Colonic mucosa (tissue), 4 donors: ENCODE measurements around the gene CMIP. TPM values are rescaled to one million over a fixed set of nuclear protein-coding genes. Genes with fewer than 3 reads are reported as not detected.

Source experiments
- DNase-seq: peaks from one replicate; pipeline ENCODE4 v3.0.0-alpha.2; 2020
- H3K27ac ChIP-seq: fragments of 200-600 bp; one replicate; pipeline ENCODE4 v1.8.0; 2021
- H3K27me3 ChIP-seq: fragments of 200-600 bp; one replicate; pipeline ENCODE4 v1.8.0; 2021
- H3K36me3 ChIP-seq: fragments of 200-600 bp; one replicate; pipeline ENCODE4 v1.8.0; 2021
- H3K4me1 ChIP-seq: fragments of 200-600 bp; one replicate; pipeline ENCODE4 v1.8.0; 2021; ENCODE audit warnings: mild to moderate bottlenecking
- H3K4me3 ChIP-seq: fragments of 200-600 bp; one replicate; pipeline ENCODE4 v1.8.0; 2021
- H3K9ac ChIP-seq, 2 donors: one replicate each; pipeline ENCODE4 v1.7.0; 2013; ENCODE audit warnings: control low read depth in 2 of 2, low read depth in 2 of 2, low read length in 2 of 2
- H3K9me3 ChIP-seq: fragments of 200-600 bp; one replicate; pipeline ENCODE4 v1.8.0; 2021
- intact Hi-C: fragments of 100-400 bp; cut with DNase I; formaldehyde crosslinking; loops from one replicate; pipeline ENCODE4 v1.14.1; 2022
- total RNA-seq, 2 donors: library from RNA; stranded (reverse); fragmentation: NEBNext Ultra II Directional in 1 of 2; extraction: Animal tissue kit (Norgen Biotek cat#: 25700) in 1 of 2; gene quantifications; one replicate each; pipeline ENCODE4 v1.2.1, GENCODE V29; 2021
- TF ChIP-seq, protein P1 (sequence below): fragments of 200-600 bp; IDR thresholded peaks from one replicate; pipeline ENCODE4 v1.8.0; 2022; ENCODE audit warnings: antibody characterized with exemption, mild to moderate bottlenecking
- donor health status: healthy.
- donor health status: DM: no; HTN: no; CAD: no.
- donor health status: DM: no; HTN: no; CAD: no.

CMIP gene
- total RNA-seq, 2 donors from 2014 or later, result 83.4 to 107 TPM

DNA sequence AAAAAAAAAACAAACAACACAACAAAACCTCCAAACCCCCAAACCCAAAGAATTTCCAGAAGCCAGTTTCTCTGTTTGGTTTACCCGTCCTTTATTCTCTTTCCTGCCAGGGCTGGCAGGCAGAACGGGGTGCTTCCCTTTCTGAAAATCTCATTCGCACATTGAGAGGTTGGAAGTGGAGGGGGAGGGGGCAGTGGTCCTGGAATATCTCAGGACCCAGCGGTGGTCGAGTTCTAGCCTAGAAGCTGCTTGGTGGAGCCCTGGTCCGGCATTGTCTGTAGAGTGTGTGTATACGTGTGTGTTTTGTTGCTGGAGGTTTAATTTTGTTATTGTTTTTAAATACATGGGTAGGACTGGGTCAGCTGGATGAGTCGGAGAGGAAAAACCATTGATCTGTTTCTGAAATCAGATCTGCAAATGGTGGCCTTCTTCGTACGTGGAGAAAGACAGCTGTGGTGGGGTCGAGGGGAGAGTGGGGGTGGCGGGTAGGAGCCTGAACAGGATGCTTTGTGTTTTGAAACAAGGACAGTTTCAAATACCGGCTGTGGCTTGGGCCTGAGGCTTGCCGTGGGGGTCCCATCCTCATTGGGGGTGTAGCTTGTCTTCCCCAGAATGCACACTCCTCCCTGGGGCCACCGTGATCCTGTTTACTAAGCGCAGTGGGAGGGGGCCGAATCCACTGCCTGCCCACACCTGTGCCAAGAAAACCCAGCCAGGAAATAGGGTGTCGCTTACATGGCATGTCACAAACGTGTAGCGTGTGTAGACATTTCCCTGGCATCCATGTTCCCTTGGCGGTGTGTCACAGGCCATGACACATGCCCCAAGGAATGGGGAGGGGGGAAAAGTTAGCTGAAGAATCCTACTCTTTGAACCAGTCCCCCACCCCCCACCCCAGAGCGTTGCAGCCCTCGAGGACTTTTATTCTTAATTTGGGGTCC, 1.6 kb downstream of the CMIP start:
- Histone ChIP-seq H3K36me3 (no peaks in the 10 kb centered on the region), H3K9me3 (no peaks in the 10 kb centered on the region), H3K4me1 (peaks cover 7% of the 10 kb centered on the region), H3K4me3 (peak overlapping the region; percentile 88), H3K9ac (peak overlapping the region; percentile 74 to 97), H3K27ac (peak overlapping the region; percentile 89), H3K27me3 (no peaks in the 10 kb centered on the region)
- intact Hi-C loops, result no loop called here
- peak; percentile 63 for DNase-seq
- TF ChIP-seq, protein P1, sequence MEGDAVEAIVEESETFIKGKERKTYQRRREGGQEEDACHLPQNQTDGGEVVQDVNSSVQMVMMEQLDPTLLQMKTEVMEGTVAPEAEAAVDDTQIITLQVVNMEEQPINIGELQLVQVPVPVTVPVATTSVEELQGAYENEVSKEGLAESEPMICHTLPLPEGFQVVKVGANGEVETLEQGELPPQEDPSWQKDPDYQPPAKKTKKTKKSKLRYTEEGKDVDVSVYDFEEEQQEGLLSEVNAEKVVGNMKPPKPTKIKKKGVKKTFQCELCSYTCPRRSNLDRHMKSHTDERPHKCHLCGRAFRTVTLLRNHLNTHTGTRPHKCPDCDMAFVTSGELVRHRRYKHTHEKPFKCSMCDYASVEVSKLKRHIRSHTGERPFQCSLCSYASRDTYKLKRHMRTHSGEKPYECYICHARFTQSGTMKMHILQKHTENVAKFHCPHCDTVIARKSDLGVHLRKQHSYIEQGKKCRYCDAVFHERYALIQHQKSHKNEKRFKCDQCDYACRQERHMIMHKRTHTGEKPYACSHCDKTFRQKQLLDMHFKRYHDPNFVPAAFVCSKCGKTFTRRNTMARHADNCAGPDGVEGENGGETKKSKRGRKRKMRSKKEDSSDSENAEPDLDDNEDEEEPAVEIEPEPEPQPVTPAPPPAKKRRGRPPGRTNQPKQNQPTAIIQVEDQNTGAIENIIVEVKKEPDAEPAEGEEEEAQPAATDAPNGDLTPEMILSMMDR, result no peak

DNA sequence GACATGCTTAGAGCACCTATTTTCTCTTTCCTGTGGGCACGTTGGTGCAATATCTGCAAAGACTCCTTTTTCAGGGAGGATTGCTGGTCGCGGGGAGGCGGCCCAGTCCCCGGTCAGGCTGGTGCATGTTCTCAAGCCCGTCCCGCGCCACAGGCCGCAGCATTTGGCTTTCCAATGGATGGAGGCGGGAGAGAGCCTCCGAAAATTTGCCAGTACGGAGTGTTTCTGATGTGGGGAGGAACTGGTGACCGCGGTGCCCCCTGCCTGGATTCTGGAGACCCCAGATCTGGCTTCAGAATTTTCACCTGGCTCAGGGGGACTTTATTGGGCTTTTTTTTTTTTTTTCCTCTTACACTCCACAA, 2.3 kb downstream of the CMIP start:
- DNase-seq, result peak; percentile 62
- no peaks in the 10 kb centered on the region for H3K36me3 ChIP-seq
- peak overlapping the region; percentile 74 to 97 for H3K9ac ChIP-seq
- H3K27me3 ChIP-seq, result no peaks in the 10 kb centered on the region
- peak overlapping the region; percentile 88 for H3K4me3 ChIP-seq
- intact Hi-C loops, result no loop called here
- H3K9me3 ChIP-seq, result no peaks in the 10 kb centered on the region
- TF ChIP-seq, protein P1, result no peak
- peaks cover 13% of the 10 kb centered on the region for H3K4me1 ChIP-seq
- peak overlapping the region; percentile 89 for H3K27ac ChIP-seq

DNA sequence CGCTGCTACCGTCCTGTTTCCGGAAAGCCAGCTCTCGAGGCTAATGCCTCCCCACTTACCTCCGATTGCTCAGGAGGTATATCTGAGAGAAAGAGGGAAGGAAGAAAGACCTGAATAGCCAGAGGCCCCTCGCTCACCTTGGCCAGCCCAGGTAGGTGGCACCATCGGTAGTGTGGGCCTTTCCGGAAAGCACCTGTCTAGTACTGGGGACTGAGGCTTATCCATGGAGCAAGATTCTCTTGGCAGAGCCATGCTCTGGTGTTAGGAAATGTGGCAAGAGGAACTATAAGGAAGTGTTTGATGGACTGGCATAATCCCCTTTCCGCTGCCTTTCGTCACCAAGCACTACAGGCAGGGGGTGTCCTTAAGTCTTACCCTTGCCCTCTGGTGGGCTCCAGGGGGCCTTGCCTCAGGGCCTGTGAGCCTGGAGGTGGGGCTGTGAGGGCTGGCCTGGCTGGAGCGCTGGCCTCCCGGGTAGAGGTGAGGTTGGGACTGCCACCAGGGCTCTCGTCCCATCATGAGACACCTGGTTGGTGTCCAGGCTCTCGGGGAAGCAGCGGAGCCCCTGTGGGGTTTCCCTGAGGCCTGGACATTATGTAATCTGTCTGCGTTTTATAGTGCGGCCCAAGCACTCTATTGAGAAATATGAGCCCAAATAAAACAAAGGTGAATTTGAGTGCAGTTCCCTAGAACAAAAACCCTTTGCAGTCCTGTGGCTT, 2.9 kb downstream of the CMIP start:
- H3K27me3 ChIP-seq, result no peaks in the 10 kb centered on the region
- peak overlapping the region; percentile 88 for H3K4me3 ChIP-seq
- H3K27ac ChIP-seq, result peak overlapping the region; percentile 89
- H3K36me3 ChIP-seq, result no peaks in the 10 kb centered on the region
- H3K9me3 ChIP-seq, result no peaks in the 10 kb centered on the region
- TF ChIP-seq, protein P1, result no peak
- H3K9ac ChIP-seq, result peak overlapping the region; percentile 52 to 97
- peaks cover 18% of the 10 kb centered on the region for H3K4me1 ChIP-seq
- intact Hi-C loops, result no loop called here
- peak; percentile 66 for DNase-seq

DNA sequence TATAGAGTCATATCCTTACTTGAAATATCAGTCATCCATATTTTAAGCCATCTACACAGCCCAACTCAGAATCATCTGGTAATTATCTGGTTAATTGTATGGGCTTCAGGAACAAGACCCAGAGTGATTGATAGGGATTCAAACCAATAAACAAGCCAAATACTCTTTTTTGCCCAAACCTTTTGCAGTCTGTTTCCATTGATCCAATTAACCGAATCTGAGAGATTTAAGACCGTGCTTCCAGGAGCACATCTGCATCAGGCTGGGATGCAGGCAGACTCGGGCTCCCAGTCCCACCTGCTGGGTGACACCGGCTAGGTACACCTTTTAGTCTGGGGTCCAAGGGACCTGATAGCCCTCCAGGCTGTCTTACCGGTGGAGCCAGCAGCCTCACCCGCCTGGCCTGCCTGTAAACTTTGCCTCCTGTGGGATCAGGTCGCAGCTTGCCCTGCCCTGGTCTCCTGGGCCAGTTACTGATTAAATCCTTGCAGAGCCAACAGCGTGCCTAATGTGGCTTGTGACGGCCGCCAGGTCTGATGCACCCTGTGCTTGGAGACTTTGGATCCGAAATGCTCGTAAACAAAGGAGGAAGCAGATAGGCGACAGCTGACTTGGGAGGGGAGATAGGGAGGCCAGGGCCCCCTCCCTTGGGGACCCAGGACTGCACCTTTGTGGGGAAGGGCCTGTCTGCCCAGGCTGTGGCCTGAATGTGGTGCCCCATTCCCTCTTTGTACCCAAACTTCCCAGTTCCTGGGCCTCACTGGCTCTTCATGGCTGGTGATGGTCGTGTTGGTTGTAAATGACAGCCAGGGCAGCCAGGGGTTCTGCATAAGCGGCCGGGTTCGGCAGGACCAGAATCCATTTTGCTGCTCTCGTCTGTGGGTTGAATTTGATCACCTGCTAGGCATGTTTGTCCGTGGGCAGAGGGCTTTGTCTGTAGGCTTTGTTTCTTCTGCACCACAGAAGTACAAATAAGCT, 3.8 kb downstream of the CMIP start:
- H3K9ac ChIP-seq, result peak overlapping the region; percentile 66 to 97

More for the DNA sequence above, 3.8 kb downstream of the CMIP start:
- TF ChIP-seq, protein P1, result no peak
- peak; percentile 92 for DNase-seq
- peak overlapping the region; percentile 89 for H3K27ac ChIP-seq
- no peaks in the 10 kb centered on the region for H3K27me3 ChIP-seq
- peak overlapping the region; percentile 88 for H3K4me3 ChIP-seq
- peaks cover 26% of the 10 kb centered on the region for H3K4me1 ChIP-seq
- intact Hi-C loops, result no loop called here
- H3K9me3 ChIP-seq, result no peaks in the 10 kb centered on the region
- H3K36me3 ChIP-seq, result no peaks in the 10 kb centered on the region
